Colonic mucosa (tissue), 4 donors: ENCODE measurements around the gene RPE65. TPM values are rescaled to one million over a fixed set of nuclear protein-coding genes. Genes with fewer than 3 reads are reported as not detected.

Experiments
- DNase-seq: peaks from one replicate; pipeline ENCODE4 v3.0.0-alpha.2; 2020
- H3K27ac ChIP-seq: fragments of 200-600 bp; one replicate; pipeline ENCODE4 v1.8.0; 2021
- H3K27me3 ChIP-seq: fragments of 200-600 bp; one replicate; pipeline ENCODE4 v1.8.0; 2021
- H3K36me3 ChIP-seq: fragments of 200-600 bp; one replicate; pipeline ENCODE4 v1.8.0; 2021
- H3K4me1 ChIP-seq: fragments of 200-600 bp; one replicate; pipeline ENCODE4 v1.8.0; 2021; ENCODE audit warnings: mild to moderate bottlenecking
- H3K4me3 ChIP-seq: fragments of 200-600 bp; one replicate; pipeline ENCODE4 v1.8.0; 2021
- H3K9ac ChIP-seq, 2 donors: one replicate each; pipeline ENCODE4 v1.7.0; 2013; ENCODE audit warnings: control low read depth in 2 of 2, low read depth in 2 of 2, low read length in 2 of 2
- H3K9me3 ChIP-seq: fragments of 200-600 bp; one replicate; pipeline ENCODE4 v1.8.0; 2021
- CTCF ChIP-seq: fragments of 200-600 bp; IDR thresholded peaks from one replicate; pipeline ENCODE4 v1.8.0; 2022; ENCODE audit warnings: antibody characterized with exemption, mild to moderate bottlenecking
- intact Hi-C: fragments of 100-400 bp; cut with DNase I; formaldehyde crosslinking; loops from one replicate; pipeline ENCODE4 v1.14.1; 2022
- total RNA-seq, 2 donors: library from RNA; stranded (reverse); fragmentation: NEBNext Ultra II Directional in 1 of 2; extraction: Animal tissue kit (Norgen Biotek cat#: 25700) in 1 of 2; gene quantifications; one replicate each; pipeline ENCODE4 v1.2.1, GENCODE V29; 2021
- donor health status: healthy.
- donor health status: DM: no; HTN: no; CAD: no.
- donor health status: DM: no; HTN: no; CAD: no.

Gene RPE65
- total RNA-seq, 2 donors from 2014 or later = not detected

GRCh38 chr1:68453060-68453670 is 3.4 kb upstream of the RPE65 start:
- no peak for DNase-seq
- Histone ChIP-seq H3K27ac (no peak overlapping the region), H3K9ac (no peak overlapping the region), H3K36me3 (no peaks in the 10 kb centered on the region), H3K27me3 (no peaks in the 10 kb centered on the region), H3K4me3 (no peak overlapping the region), H3K9me3 (no peaks in the 10 kb centered on the region), H3K4me1 (no peaks in the 10 kb centered on the region)
- intact Hi-C loops = no loop called here
- no peak for TF ChIP-seq CTCF

- H3K27me3 ChIP-seq = no peaks in the 10 kb centered on the region
- intact Hi-C loops = no loop called here
- no peak overlapping the region for H3K4me3 ChIP-seq
- H3K36me3 ChIP-seq = no peaks in the 10 kb centered on the region
- H3K4me1 ChIP-seq = no peaks in the 10 kb centered on the region
- H3K27ac ChIP-seq = no peak overlapping the region
- no peak overlapping the region for H3K9ac ChIP-seq
- no peak for TF ChIP-seq CTCF
- DNase-seq = no peak
- no peaks in the 10 kb centered on the region for H3K9me3 ChIP-seq
These were observed 1.4 kb downstream of the RPE65 start for GRCh38 chr1:68448365-68448764.

GRCh38 chr1:68445709-68446108 is 4.0 kb downstream of the RPE65 start:
- Histone ChIP-seq H3K9ac (no peak overlapping the region), H3K9me3 (no peaks in the 10 kb centered on the region), H3K4me1 (no peaks in the 10 kb centered on the region), H3K36me3 (no peaks in the 10 kb centered on the region), H3K4me3 (no peak overlapping the region), H3K27ac (no peak overlapping the region), H3K27me3 (no peaks in the 10 kb centered on the region)
- DNase-seq = no peak
- TF ChIP-seq CTCF = no peak
- intact Hi-C loops = no loop called here

GRCh38 chr1:68442822-68443556 is 6.8 kb downstream of the RPE65 start:
- H3K4me1 ChIP-seq = no peaks in the 10 kb centered on the region
- DNase-seq = peak; percentile 19
- no peaks in the 10 kb centered on the region for H3K9me3 ChIP-seq
- H3K4me3 ChIP-seq = no peak overlapping the region
- intact Hi-C loops = loop anchor here (5.0 kb wide), 1 partner anchor 326 kb away; no protein-coding TSS in a partner anchor
- no peak overlapping the region for H3K9ac ChIP-seq
- H3K36me3 ChIP-seq = no peaks in the 10 kb centered on the region
- TF ChIP-seq CTCF = peak; percentile 46
- H3K27ac ChIP-seq = no peak overlapping the region
- no peaks in the 10 kb centered on the region for H3K27me3 ChIP-seq

GRCh38 chr1:68442006-68442405 is 7.7 kb downstream of the RPE65 start:
- H3K4me3 ChIP-seq = no peak overlapping the region
- H3K9me3 ChIP-seq = no peaks in the 10 kb centered on the region
- intact Hi-C loops = loop anchor here (5.0 kb wide), 1 partner anchor 325 kb away; no protein-coding TSS in a partner anchor
- no peak overlapping the region for H3K9ac ChIP-seq
- no peaks in the 10 kb centered on the region for H3K27me3 ChIP-seq
- no peaks in the 10 kb centered on the region for H3K36me3 ChIP-seq
- no peak for DNase-seq
- no peak for TF ChIP-seq CTCF
- H3K4me1 ChIP-seq = no peaks in the 10 kb centered on the region
- H3K27ac ChIP-seq = no peak overlapping the region
